Measurements from ENCODE around the gene FLNA.

Gene FLNA

GRCh38 chrX:154382483-154383069 is 8.1 kb upstream of the FLNA start:
- no peak overlapping the region for H3K4me3 ChIP-seq (ENCODE audit: low read depth, low read length)
- no peak for TF ChIP-seq MAX (IDR thresholded peaks at IDR 0.05; ENCODE audit: low read depth, low read length)
- TF ChIP-seq MYC (IDR thresholded peaks at IDR 0.05; ENCODE audit: low read depth, low read length): no peak
- TF ChIP-seq POLR2A (IDR thresholded peaks at IDR 0.05; ENCODE audit: extremely low read depth, insufficient read length): no peak
- TF ChIP-seq CTCF (IDR thresholded peaks at IDR 0.05; ENCODE audit: low read depth, low read length): no peak
- no peak for DNase-seq (ENCODE audit: low read depth)

- TF ChIP-seq POLR2A (IDR thresholded peaks at IDR 0.05; ENCODE audit: extremely low read depth, insufficient read length) (no peak), CTCF (IDR thresholded peaks at IDR 0.05; ENCODE audit: low read depth, low read length) (no peak), MAX (IDR thresholded peaks at IDR 0.05; ENCODE audit: low read depth, low read length) (no peak), MYC (IDR thresholded peaks at IDR 0.05; ENCODE audit: low read depth, low read length) (no peak)
- DNase-seq (ENCODE audit: low read depth): no peak
- no peak overlapping the region for H3K4me3 ChIP-seq (ENCODE audit: low read depth, low read length)
Observed at GRCh38 chrX:154381271-154381670, 6.8 kb upstream of the FLNA start.

- TF ChIP-seq CTCF (IDR thresholded peaks at IDR 0.05; ENCODE audit: low read depth, low read length): no peak
- TF ChIP-seq POLR2A (IDR thresholded peaks at IDR 0.05; ENCODE audit: extremely low read depth, insufficient read length): no peak
- TF ChIP-seq MAX (IDR thresholded peaks at IDR 0.05; ENCODE audit: low read depth, low read length): no peak
- no peak for TF ChIP-seq MYC (IDR thresholded peaks at IDR 0.05; ENCODE audit: low read depth, low read length)
- no peak overlapping the region for H3K4me3 ChIP-seq (ENCODE audit: low read depth, low read length)
- no peak for DNase-seq (ENCODE audit: low read depth)
Observed at GRCh38 chrX:154380787-154381186, 6.4 kb upstream of the FLNA start.

GRCh38 chrX:154380153-154380552 is 5.7 kb upstream of the FLNA start:
- H3K4me3 ChIP-seq (ENCODE audit: low read depth, low read length): peak overlapping the region; percentile 62
- TF ChIP-seq POLR2A (IDR thresholded peaks at IDR 0.05; ENCODE audit: extremely low read depth, insufficient read length): no peak
- TF ChIP-seq MYC (IDR thresholded peaks at IDR 0.05; ENCODE audit: low read depth, low read length): no peak
- TF ChIP-seq CTCF (IDR thresholded peaks at IDR 0.05; ENCODE audit: low read depth, low read length): no peak
- no peak for TF ChIP-seq MAX (IDR thresholded peaks at IDR 0.05; ENCODE audit: low read depth, low read length)
- DNase-seq (ENCODE audit: low read depth): no peak

GRCh38 chrX:154379569-154379951 is 5.1 kb upstream of the FLNA start:
- no peak for DNase-seq (ENCODE audit: low read depth)
- peak overlapping the region; percentile 62 for H3K4me3 ChIP-seq (ENCODE audit: low read depth, low read length)
- no peak for TF ChIP-seq MAX (IDR thresholded peaks at IDR 0.05; ENCODE audit: low read depth, low read length)
- no peak for TF ChIP-seq CTCF (IDR thresholded peaks at IDR 0.05; ENCODE audit: low read depth, low read length)
- no peak for TF ChIP-seq POLR2A (IDR thresholded peaks at IDR 0.05; ENCODE audit: extremely low read depth, insufficient read length)
- no peak for TF ChIP-seq MYC (IDR thresholded peaks at IDR 0.05; ENCODE audit: low read depth, low read length)
